Chondrocyte (in vitro differentiated cells): Measurements from ENCODE around the gene CENPE. TPM values are rescaled to one million over a fixed set of nuclear protein-coding genes. Genes with fewer than 3 reads are reported as not detected.
A peak's percentile ranks its signal among the peaks of the same experiment; 100 is the strongest.

ENCODE experiments used
- DNase-seq: peaks from one replicate; pipeline ENCODE4 v3.0.0; 2021; ENCODE audit warnings: mixed read lengths, low spot score
- H3K27ac Mint-ChIP-seq: one replicate; pipeline ENCODE4 v1.8.0; 2021; ENCODE audit warnings: mild to moderate bottlenecking, moderate library complexity, mixed read lengths; ENCODE audit not compliant: unreplicated experiment
- H3K27me3 Mint-ChIP-seq: 2 replicates; pipeline ENCODE4 v1.8.0; 2021; ENCODE audit warnings: low read depth, mixed read lengths
- H3K36me3 Mint-ChIP-seq: 2 replicates; pipeline ENCODE4 v1.8.0; 2021; ENCODE audit warnings: low read depth, mixed read lengths
- H3K4me1 Mint-ChIP-seq: 2 replicates; pipeline ENCODE4 v1.8.0; 2021; ENCODE audit warnings: low read depth, mild to moderate bottlenecking, mixed read lengths
- H3K4me3 Mint-ChIP-seq: one replicate; pipeline ENCODE4 v1.8.0; 2021; ENCODE audit warnings: mild to moderate bottlenecking, moderate library complexity, mixed read lengths; ENCODE audit not compliant: unreplicated experiment
- H3K9me3 Mint-ChIP-seq: 2 replicates; pipeline ENCODE4 v1.8.0; 2021; ENCODE audit warnings: low read depth, mixed read lengths
- total RNA-seq: library from RNA; stranded (reverse); gene quantifications from 3 replicates; pipeline ENCODE4 v1.2.1, GENCODE V29; 2021
- TF ChIP-seq, protein P1 (sequence below): fragments of 200-600 bp; sonication (generic); IDR thresholded peaks from 2 replicates; pipeline ENCODE4 v1.5.0; 2021; ENCODE audit warnings: antibody characterized with exemption, mild to moderate bottlenecking, moderate library complexity

Gene CENPE
- total RNA-seq, 1 donor from 2014 or later, result 8.2 TPM

- no peaks in the 10 kb centered on the region for H3K27me3 Mint-ChIP-seq
Measured at GRCh38 chr4:103076747-103077347, 121.3 kb downstream of the CENPE start, which contains the start of gene SLC9B2. Gene SLC9B2, minus strand, starts transcription at chr4:103076761. Its CDS starts 9,211 bp downstream, at chr4:103067550.

GRCh38 chr4:103075894-103076746, 122.0 kb downstream of the CENPE start:
- Mint-ChIP-seq H3K27ac (peak overlapping the region; percentile 98), H3K27me3 (no peaks in the 10 kb centered on the region)
- TF ChIP-seq, protein P1, sequence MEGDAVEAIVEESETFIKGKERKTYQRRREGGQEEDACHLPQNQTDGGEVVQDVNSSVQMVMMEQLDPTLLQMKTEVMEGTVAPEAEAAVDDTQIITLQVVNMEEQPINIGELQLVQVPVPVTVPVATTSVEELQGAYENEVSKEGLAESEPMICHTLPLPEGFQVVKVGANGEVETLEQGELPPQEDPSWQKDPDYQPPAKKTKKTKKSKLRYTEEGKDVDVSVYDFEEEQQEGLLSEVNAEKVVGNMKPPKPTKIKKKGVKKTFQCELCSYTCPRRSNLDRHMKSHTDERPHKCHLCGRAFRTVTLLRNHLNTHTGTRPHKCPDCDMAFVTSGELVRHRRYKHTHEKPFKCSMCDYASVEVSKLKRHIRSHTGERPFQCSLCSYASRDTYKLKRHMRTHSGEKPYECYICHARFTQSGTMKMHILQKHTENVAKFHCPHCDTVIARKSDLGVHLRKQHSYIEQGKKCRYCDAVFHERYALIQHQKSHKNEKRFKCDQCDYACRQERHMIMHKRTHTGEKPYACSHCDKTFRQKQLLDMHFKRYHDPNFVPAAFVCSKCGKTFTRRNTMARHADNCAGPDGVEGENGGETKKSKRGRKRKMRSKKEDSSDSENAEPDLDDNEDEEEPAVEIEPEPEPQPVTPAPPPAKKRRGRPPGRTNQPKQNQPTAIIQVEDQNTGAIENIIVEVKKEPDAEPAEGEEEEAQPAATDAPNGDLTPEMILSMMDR, result peak; percentile 50

More at GRCh38 chr4:103076747-103077347, 121.3 kb downstream of the CENPE start, which contains the start of gene SLC9B2:
- H3K36me3 Mint-ChIP-seq, result peaks cover 4% of the 10 kb centered on the region
- H3K27ac Mint-ChIP-seq, result peak within 1 kb of the TSS; percentile 98
- peak within 1 kb of the TSS; percentile 98 for H3K4me3 Mint-ChIP-seq
- no peak for DNase-seq
- peaks cover 31% of the 10 kb centered on the region for H3K4me1 Mint-ChIP-seq
- TF ChIP-seq, protein P1, result no peak
- no peaks in the 10 kb centered on the region for H3K9me3 Mint-ChIP-seq

GRCh38 chr4:103075435-103075893, 122.7 kb downstream of the CENPE start:
- TF ChIP-seq, protein P1, result no peak
- Mint-ChIP-seq H3K9me3 (no peaks in the 10 kb centered on the region), H3K4me3 (peak overlapping the region; percentile 98), H3K4me1 (peaks cover 31% of the 10 kb centered on the region), H3K27me3 (no peaks in the 10 kb centered on the region), H3K27ac (peak overlapping the region; percentile 98), H3K36me3 (no peaks in the 10 kb centered on the region)
- DNase-seq, result no peak

More at GRCh38 chr4:103075894-103076746, 122.0 kb downstream of the CENPE start:
- H3K4me3 Mint-ChIP-seq, result peak overlapping the region; percentile 98
- no peak for DNase-seq
- H3K4me1 Mint-ChIP-seq, result peaks cover 31% of the 10 kb centered on the region
- H3K36me3 Mint-ChIP-seq, result peaks cover 2% of the 10 kb centered on the region
- no peaks in the 10 kb centered on the region for H3K9me3 Mint-ChIP-seq

DNA sequence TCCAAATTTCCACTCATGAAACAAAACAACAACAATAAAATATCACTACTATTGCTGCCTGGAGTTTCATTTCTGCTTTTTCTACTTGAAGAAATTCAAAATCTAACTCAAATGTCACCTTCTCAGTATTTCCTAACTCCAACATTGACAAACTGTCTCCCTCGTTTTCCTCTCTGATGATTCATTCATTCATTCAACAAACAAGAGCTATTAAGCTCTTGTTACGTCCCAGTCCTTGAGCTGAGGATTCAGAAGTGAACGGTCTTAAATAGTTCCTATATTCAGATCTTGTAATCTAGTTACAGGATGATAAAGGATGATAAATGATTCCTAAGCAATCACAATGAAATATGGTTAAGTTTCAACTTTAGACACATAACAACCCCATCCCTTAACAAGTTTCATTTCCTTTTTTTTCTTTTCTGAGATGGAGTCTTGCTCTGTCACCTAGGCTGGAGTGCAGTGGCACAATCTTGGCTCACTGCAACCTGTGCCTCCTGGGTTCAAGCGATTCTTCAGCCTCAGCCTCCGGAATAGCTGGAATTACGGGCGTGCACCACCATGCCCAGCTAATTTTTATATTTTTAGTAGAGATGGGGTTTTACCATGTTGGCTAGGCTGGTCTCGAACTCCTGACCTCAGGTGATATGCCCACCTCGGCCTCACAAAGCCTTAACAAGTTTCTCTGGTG, 123.3 kb downstream of the CENPE start:
- DNase-seq, result no peak
- TF ChIP-seq, protein P1, result no peak
- Mint-ChIP-seq H3K9me3 (no peaks in the 10 kb centered on the region), H3K27me3 (no peaks in the 10 kb centered on the region), H3K36me3 (no peaks in the 10 kb centered on the region), H3K27ac (peak overlapping the region; percentile 98), H3K4me1 (peaks cover 31% of the 10 kb centered on the region), H3K4me3 (peak overlapping the region; percentile 98)
